H1 (cell line): ENCODE data around the gene DHRS3. TPM values are rescaled to one million over a fixed set of nuclear protein-coding genes. Genes with fewer than 3 reads are reported as not detected.

ENCODE experiments used
- BACH1 ChIP-seq: IDR thresholded peaks from 2 replicates; pipeline ENCODE4 v1.6.1; 2012; ENCODE audit warnings: low read length, improper control_type of control experiment
- EGR1 ChIP-seq: IDR thresholded peaks from 2 replicates; pipeline ENCODE4 v1.6.1; 2011; ENCODE audit warnings: low read depth, low read length, borderline replicate concordance
- GABPA ChIP-seq: IDR thresholded peaks from 2 replicates; pipeline ENCODE4 v1.6.1; 2011; ENCODE audit warnings: mild to moderate bottlenecking, low read length, moderate library complexity, borderline replicate concordance; ENCODE audit not compliant: insufficient read depth
- KDM5A ChIP-seq: fragments of 200-600 bp; IDR thresholded peaks from 2 replicates; pipeline ENCODE4 v1.7.1; 2012; ENCODE audit warnings: mild to moderate bottlenecking, low read length, inconsistent platforms, mixed read lengths
- NANOG ChIP-seq: IDR thresholded peaks from 2 replicates; pipeline ENCODE4 v1.6.1; 2011; ENCODE audit warnings: low read length, low read depth, mild to moderate bottlenecking, inconsistent platforms; ENCODE audit not compliant: insufficient read depth, poor library complexity, severe bottlenecking
- PHF8 ChIP-seq: fragments of 200-600 bp; sonication (generic); conservative IDR thresholded peaks from 2 replicates; pipeline ENCODE4 v1.7.1; 2012; ENCODE audit warnings: low read depth, mild to moderate bottlenecking, inconsistent platforms, low read length, moderate library complexity
- RBBP5 ChIP-seq: IDR thresholded peaks from 2 replicates; pipeline ENCODE4 v1.7.1; 2012; ENCODE audit warnings: low read depth, mild to moderate bottlenecking, inconsistent platforms, low read length, moderate library complexity, borderline replicate concordance
- SIN3A ChIP-seq, 2 experiments: IDR thresholded peaks in 1 of 2; conservative IDR thresholded peaks in 1 of 2; 2 replicates each; pipeline ENCODE4 v1.6.1; 2011 to 2012; ENCODE audit warnings: low read length in 2 of 2, improper control_type of control experiment in 1 of 2, low read depth in 1 of 2, mild to moderate bottlenecking in 1 of 2
- polyA plus RNA-seq, 7 experiments: library from polyadenylated mRNA; depleted of rRNA in 3 of 7; stranded (reverse) in 5 of 7; unstranded in 2 of 7; fragments of >200 nt in 5 of 7; fragments of 200-250 nt in 2 of 7; gene quantifications; 1 replicate in 5 of 7; 2 replicates in 1 of 7; 4 replicates in 1 of 7; pipeline versions ENCODE4 v1.2.1 to v1.2.3, GENCODE V29; 2011 to 2013; ENCODE audit warnings: missing spikeins in 2 of 7, mixed read lengths in 2 of 7
- total RNA-seq: library from RNA; stranded (reverse); fragmentation: NEBNext Ultra II Directional; extraction: Animal tissue kit (Norgen Biotek cat#: 25700); gene quantifications from 2 replicates; pipeline ENCODE4 v1.2.1, GENCODE V29; 2021

Gene DHRS3
- total and polyA plus RNA-seq, 2 of the 8 experiments (the other 6 are each of a cell fraction or from before 2014, with no cell fraction given) = 32.5 to 36.4 TPM

- TF ChIP-seq SIN3A (conservative IDR thresholded peaks at IDR 0.05 in 1 of 2, IDR thresholded peaks at IDR 0.05 in 1 of 2; ENCODE audit: low read depth in 1 of 2, low read length in 2 of 2) (no peak), BACH1 (no peak), GABPA (no peak), EGR1 (no peak), NANOG (no peak), RBBP5 (no peak), PHF8 (no peak), KDM5A (no peak)
Measured at GRCh38 chr1:12630946-12631530, 13.0 kb upstream of the DHRS3 start (continued).
